GM23248 (cell line): ENCODE measurements around the gene SUFU.

Source experiments
- EZH2 ChIP-seq: fragments of 200-600 bp; sonication (generic); IDR thresholded peaks from 2 replicates; pipeline ENCODE4 v1.6.1; 2018; ENCODE audit warnings: antibody characterized with exemption, mild to moderate bottlenecking; ENCODE audit not compliant: insufficient read depth, poor library complexity, severe bottlenecking
- EZH2phosphoT487 ChIP-seq: fragments of 200-600 bp; sonication (generic); IDR thresholded peaks from 2 replicates; pipeline ENCODE4 v1.6.1; 2018; ENCODE audit warnings: antibody characterized with exemption, moderate library complexity, mild to moderate bottlenecking, low read depth; ENCODE audit not compliant: insufficient read depth

GRCh38 chr10:102654566-102654965 lies 150.8 kb downstream of the SUFU start:
- TF ChIP-seq EZH2, result no peak
- TF ChIP-seq EZH2phosphoT487, result no peak
